Erythroblast (primary cell): ENCODE results near the gene GTF2A1.

Experiments
- GATA1 ChIP-seq: IDR thresholded peaks from 2 replicates; pipeline ENCODE4 v1.6.1; 2011; ENCODE audit warnings: low read depth, mild to moderate bottlenecking, control low read depth, low read length, moderate library complexity
- POLR2A ChIP-seq: IDR thresholded peaks from 2 replicates; pipeline ENCODE4 v1.6.1; 2011; ENCODE audit warnings: mild to moderate bottlenecking, low read length

GRCh38 chr14:81170104-81170828 lies 50.5 kb downstream of the GTF2A1 start:
- peak; percentile 94 for TF ChIP-seq POLR2A
- no peak for TF ChIP-seq GATA1
